Stimulated activated CD4-positive, alpha-beta T cell treated with anti-CD3 and anti-CD28 coated beads, Interleukin-4, amount 100 ng/mL, for 1 hour (primary cell): ENCODE data around the gene EEPD1.
"Not testable (repeated sequence)": the region's sequence is repeated elsewhere in the genome, so short reads cannot be mapped to it uniquely, and the experiment has no call there.

ENCODE experiments used
- DNase-seq: peaks from one replicate; pipeline ENCODE4 v3.0.0-alpha.2; 2020

The EEPD1 gene

GRCh38 chr7:36152756-36153570, at the start of gene EEPD1:
EEPD1 (plus strand) TSS chr7:36153254; CDS start chr7:36154325, 1,071 bp downstream.
- DNase-seq: peak; percentile 99

DNA sequence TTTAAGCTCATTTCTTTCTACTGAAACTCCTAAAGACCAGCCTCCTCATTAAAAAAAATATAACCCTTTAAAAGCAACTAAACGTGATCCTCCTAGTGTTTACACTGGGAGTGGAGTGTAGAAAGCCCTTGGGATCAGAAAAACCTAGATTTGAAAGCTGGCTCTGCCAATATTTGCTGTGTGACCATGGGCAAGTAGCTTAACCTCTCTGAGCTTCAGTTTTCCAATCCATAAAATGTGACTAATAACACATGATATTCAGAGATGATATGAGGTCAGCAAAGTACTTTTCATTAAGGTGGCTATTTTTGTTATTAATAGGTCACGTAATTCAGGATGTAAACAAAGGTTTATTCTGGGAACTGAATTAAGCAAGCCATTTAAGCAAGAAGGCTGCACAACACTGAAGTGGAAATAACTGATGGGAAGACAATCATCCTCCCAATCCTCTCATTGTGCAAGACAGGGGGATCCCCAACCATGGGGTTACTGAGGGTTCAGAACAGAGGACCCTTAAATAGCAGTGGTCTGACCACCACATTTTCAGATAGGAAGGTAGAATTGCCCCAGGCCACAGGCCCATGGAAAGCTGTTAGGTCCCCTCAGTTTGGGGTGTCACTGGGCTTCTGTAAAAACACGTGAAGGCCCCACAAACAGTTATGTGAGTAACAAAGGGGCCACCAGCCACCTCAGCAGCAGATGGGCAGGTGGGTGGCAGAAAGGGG, 49.1 kb upstream of the EEPD1 start:
- DNase-seq: no peak

- not testable (repeated sequence) for DNase-seq
Observed at GRCh38 chr7:36106972-36107908, 45.8 kb upstream of the EEPD1 start.

GRCh38 chr7:36107926-36108631, 45.0 kb upstream of the EEPD1 start:
- no peak for DNase-seq

DNA sequence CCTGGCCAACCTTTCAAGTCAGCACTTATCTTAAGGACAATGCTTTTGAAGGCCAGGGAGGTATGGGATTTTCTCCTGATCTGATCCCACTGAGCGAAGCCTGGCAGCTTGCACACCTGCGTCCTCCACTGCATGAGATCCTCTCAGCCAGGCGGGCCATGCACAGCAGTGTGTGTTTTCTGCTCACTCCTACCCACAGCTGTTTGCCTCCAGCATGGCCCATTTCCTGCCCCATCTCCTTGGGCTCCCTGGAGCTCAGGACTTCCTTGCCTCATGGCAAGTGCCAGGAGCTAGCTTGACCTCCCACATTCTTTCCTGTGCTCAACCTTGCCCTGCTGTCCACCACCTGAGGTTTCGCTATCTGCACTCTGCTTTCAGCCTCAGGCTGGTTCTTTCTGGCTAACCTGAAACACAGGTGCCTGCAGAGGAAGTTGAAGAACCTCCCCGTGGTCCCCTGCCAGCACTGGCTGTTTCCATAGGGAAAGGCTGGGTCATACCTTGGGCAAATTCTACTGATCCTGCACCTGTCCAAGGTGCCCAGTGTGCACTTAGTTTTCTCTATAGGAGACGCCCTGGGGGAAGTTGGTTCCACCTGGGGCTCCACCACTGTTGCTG, 43.9 kb upstream of the EEPD1 start:
- no peak for DNase-seq

GRCh38 chr7:36110584-36110983, 42.5 kb upstream of the EEPD1 start:
- no peak for DNase-seq

DNA sequence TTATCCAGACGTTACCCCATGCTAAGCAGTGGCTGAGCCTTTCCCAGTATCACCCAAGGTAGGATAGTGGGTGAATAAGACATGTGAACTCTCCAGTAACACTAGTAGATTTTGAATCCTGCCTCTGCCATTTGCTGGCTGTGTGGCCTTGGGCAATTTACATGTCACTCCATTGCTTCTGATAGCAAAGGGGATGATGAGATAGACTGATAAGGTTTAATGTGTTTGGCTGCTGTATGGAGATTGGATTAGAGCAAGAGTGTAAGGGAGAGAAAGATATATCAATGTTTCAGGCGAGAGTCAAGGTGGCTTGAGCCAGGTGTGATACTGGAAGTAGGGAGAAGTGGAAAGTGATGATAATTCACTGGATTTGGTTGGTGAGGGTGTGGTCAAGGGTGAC, 40.1 kb upstream of the EEPD1 start:
- DNase-seq: no peak

- no peak for DNase-seq
Observed at GRCh38 chr7:36114355-36114754, 38.7 kb upstream of the EEPD1 start.

GRCh38 chr7:36115448-36116321, 37.4 kb upstream of the EEPD1 start:
- DNase-seq: peak; percentile 79

DNA sequence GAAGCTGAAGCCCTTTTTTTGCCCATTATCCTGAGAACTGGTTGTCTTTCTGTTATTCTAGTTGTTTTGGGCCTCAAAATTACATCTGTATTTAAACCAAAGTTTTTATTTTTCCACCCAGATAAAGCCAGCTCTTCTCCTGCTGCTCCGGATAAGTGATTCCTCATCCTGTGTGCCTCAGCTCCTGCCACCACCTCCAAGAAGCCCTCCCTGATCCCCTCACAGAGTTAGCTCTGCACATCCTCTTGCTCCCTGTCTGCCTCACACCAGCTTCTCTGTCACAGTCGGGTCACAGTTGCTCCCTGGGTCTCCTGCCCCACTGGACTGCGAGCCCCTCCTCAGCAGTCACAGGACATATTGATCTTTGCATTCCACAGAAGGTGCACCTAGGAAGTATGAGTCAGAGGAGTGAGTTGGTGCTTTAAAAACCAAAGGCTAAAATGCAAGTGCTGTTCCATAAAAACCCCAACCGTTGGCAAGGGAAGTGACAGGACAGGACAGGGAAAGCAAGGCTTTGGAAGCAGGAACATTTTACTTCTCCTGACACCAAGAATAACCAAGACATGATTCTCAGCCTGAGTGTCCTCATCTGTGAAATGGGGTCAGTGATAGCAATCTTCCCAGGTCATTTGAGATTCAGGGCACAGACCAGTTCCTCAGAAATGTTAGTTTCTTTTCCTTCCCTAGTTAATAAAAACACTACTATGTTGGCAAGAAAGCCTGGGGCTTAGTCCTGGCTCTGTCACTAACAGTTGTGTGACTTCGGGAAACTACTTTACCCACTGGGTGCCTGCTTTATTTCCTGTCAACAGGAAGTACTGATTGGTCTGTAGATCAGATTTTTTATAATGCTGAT, 36.5 kb upstream of the EEPD1 start:
- DNase-seq: no peak

DNA sequence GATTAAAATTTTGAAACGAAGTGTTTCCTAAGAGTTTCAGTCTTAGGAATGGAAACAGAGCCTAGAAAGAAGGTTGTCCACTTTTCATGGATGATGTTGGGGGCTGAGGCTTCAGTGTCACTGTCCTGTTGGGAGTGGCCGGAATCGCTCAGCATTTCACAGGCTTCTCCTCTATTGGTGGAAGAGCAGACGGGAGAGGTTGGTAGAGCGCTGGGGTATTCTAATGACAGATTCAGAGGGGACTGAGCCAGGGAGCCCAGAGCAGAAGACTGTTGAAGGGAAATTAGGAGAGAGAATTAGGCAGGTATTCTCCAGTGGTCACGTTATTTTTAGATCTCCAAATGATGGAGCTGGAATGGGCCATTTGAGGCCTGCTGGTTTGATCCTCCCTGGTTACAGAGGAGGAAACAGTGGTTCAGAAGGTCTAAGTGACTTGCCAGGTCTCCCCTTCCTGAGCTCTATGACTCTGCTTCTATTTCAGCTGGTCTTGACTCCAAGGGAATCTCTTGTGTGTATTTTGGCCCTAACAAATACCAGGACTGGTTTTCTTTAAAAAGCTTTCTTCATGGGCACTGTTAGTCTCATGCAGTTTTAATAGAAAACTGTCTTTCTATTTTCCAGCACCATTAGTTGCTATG, 35.7 kb upstream of the EEPD1 start:
- DNase-seq: no peak

GRCh38 chr7:36118344-36118743, 34.7 kb upstream of the EEPD1 start:
- no peak for DNase-seq

GRCh38 chr7:36119005-36119706, 33.9 kb upstream of the EEPD1 start:
- no peak for DNase-seq

GRCh38 chr7:36119983-36120646, 32.9 kb upstream of the EEPD1 start:
- DNase-seq: not testable (repeated sequence)

DNA sequence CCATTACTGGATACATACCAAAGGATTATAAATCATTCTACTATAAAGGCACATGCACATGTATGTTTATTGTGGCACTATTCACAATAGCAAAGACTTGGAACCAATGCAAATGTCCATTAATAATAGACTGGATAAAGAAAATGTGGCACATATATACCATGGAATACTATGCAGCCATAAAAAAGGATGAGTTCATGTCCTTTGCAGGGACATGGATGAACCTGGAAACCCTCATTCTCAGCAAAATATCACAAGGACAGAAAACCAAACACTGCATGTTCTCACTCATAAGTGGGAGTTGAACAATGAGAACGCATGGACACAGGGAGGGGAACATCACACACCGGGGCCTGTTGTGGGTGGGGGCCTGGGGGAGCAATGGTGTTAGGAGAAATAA, 27.4 kb upstream of the EEPD1 start:
- not testable (repeated sequence) for DNase-seq

DNA sequence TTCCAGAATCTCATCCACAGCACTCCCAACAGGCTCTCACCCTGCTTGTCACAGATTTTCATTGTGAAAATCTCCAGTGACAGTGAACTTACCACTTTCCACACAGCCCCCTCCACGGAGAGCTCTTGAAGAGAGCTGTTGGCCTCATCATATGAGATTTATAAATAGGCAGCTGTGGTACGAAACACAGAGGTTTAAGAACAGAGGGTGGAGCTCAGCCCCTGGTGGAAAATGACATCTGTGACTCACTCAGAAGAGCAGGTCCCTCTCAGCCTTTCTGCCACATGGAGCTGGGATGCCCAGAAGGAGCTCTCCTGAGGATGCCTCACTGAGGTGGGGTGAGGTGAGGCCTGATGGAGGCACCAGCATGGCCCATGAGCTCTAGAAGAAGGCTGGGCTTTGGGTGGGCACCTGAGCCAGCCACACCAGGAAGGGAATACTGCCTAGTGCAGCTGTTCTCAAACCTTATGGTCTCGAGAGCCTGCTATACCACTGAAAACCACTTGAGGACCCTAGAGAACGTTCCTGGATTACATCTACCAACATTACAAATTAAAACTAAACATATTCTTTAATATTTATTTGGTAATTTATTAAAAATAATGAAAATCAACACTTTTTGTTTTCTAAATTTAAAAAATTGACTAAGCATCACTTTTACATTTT, 25.8 kb upstream of the EEPD1 start:
- DNase-seq: no peak

DNA sequence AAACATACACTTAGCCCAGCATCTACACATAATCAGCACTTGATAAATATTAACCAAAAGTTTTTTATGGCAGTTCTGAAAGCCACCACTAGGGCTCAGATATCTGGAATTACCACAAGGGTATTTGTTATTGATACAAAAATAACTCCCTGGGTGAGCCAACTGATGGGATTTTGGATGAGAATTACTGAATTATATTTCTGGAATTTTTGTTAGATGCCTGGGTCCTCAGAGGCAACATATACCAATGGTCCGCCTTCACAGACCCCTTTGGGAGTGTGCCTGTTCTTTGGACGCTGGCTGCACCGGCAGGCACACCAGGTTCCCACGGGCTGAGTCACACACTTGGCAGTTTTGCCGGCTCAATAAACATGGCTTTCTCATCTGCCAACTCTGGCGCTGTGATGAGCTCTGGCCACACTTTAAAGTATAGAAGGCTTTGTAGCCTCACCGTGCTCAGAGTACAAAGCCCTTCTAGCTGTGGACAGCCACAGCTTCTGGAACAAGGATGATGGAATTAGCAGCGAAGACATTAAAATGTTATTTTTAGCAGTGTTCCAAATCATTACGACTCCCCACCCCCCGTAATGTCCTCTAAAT, 24.5 kb upstream of the EEPD1 start:
- DNase-seq: no peak
